GM19468 (cell line): ENCODE data around the gene PPP4R3A.
"Not testable (repeated sequence)": the region's sequence is repeated elsewhere in the genome, so short reads cannot be mapped to it uniquely, and the experiment has no call there.

Source experiments
- ATAC-seq: cut with Tn5 transposase; IDR thresholded peaks from one replicate; pipeline ENCODE4 v1.9.1; 2021; ENCODE audit warnings: mild to moderate bottlenecking, moderate library complexity, moderate number of reproducible peaks; ENCODE audit not compliant: unreplicated experiment; ENCODE audit errors: extremely low read depth

Gene PPP4R3A

GRCh38 chr14:91413547-91414474 is 96.3 kb downstream of the PPP4R3A start:
- ATAC-seq, result no peak

DNA sequence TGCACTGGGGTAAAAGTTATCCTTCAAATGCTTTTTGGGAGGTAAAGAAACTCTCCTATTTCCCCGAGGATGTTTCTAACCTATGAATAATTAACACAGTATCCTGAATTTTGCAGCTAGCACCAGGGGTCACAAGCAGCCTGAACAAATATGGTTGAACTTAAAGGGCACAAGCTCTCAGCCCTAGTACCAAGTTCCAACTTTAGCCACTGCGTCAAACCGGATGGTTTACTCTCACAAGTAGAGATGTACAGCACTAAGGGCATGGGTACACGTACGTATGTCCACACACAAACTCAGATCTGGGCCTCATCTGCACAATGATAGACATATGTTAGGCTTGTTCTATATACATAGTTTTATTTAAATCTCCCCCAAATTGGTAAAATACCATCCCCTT is 97.2 kb downstream of the PPP4R3A start:
- ATAC-seq, result no peak

- no peak for ATAC-seq
These were observed 99.2 kb downstream of the PPP4R3A start for GRCh38 chr14:91410771-91411536.

GRCh38 chr14:91409928-91410718 is 100.0 kb downstream of the PPP4R3A start:
- ATAC-seq, result no peak

GRCh38 chr14:91409240-91409639 is 100.9 kb downstream of the PPP4R3A start:
- ATAC-seq, result not testable (repeated sequence)
